Activated naive CD4-positive, alpha-beta T cell (primary cell): ENCODE data around the gene FAAP20.
"Not testable (repeated sequence)": the region's sequence is repeated elsewhere in the genome, so short reads cannot be mapped to it uniquely, and the experiment has no call there.

Experiments
- DNase-seq, 4 experiments: peaks; one replicate each; lab custom pipeline; 2025; lab: John Stamatoyannopoulos, UW

The FAAP20 gene

GRCh38 chr1:2157856-2158255 lies 36.7 kb downstream of the FAAP20 start:
- DNase-seq: no peak

GRCh38 chr1:2156866-2157265 lies 37.7 kb downstream of the FAAP20 start:
- no peak for DNase-seq

GRCh38 chr1:2155788-2156187 lies 38.8 kb downstream of the FAAP20 start:
- DNase-seq: no peak

GRCh38 chr1:2155147-2155598 lies 39.4 kb downstream of the FAAP20 start:
- no peak for DNase-seq

GRCh38 chr1:2154022-2154421 lies 40.5 kb downstream of the FAAP20 start:
- DNase-seq: no peak

- no peak for DNase-seq
These were observed 41.6 kb downstream of the FAAP20 start for GRCh38 chr1:2152954-2153353.

GRCh38 chr1:2151911-2152310 lies 42.7 kb downstream of the FAAP20 start:
- no peak for DNase-seq

- no peak for DNase-seq
These were observed 43.3 kb downstream of the FAAP20 start for GRCh38 chr1:2151252-2151651.

- no peak for DNase-seq
These were observed 43.8 kb downstream of the FAAP20 start for GRCh38 chr1:2150801-2151200.

- peak in 1 of 4 experiments; percentile 36 for DNase-seq
These were observed 45.9 kb downstream of the FAAP20 start for GRCh38 chr1:2148691-2149090.

- DNase-seq: not testable (repeated sequence)
These were observed 46.7 kb downstream of the FAAP20 start for GRCh38 chr1:2147869-2148268.

- DNase-seq: no peak
These were observed 47.6 kb downstream of the FAAP20 start for GRCh38 chr1:2146836-2147517.

- DNase-seq: no peak
These were observed 48.4 kb downstream of the FAAP20 start for GRCh38 chr1:2145946-2146835.

- DNase-seq: no peak
These were observed 50.0 kb downstream of the FAAP20 start for GRCh38 chr1:2144501-2145090.

- DNase-seq: no peak
These were observed 50.6 kb downstream of the FAAP20 start for GRCh38 chr1:2143814-2144500.

GRCh38 chr1:2141025-2141424 lies 53.5 kb downstream of the FAAP20 start:
- no peak for DNase-seq
